Measurements from ENCODE around the gene TTLL8. TPM values are rescaled to one million over a fixed set of nuclear protein-coding genes. Genes with fewer than 3 reads are reported as not detected.

TTLL8 gene
- total RNA-seq, 1 experiment from 2014 or later, result not detected

- no peaks in the 10 kb centered on the region for H3K79me2 ChIP-seq (ENCODE audit: insufficient read depth, low read length)
- RAD21 ChIA-PET (ENCODE audit: low non-redundant PET in 1 of 2, low total read pairs in 2 of 2, uncharacterized antibody in 2 of 2, unreplicated experiment in 2 of 2), result no interaction called here
- H2AFZ ChIP-seq (ENCODE audit: low read depth, low read length, poor library complexity, severe bottlenecking), result no peak within 1 kb of the TSS
- no peaks in the 10 kb centered on the region for H4K20me1 ChIP-seq (ENCODE audit: insufficient read depth)
- POLR2A ChIA-PET, result no interaction called here
- H3K9me2 ChIP-seq (ENCODE audit: insufficient read depth), result no peaks in the 10 kb centered on the region
- DNase-seq (ENCODE audit: low read depth, low spot score), result no peak
- H3K27ac ChIP-seq (ENCODE audit: low read depth, low read length), result no peak within 1 kb of the TSS
- no peak for ATAC-seq
- no TSS peak for BruUV-seq (replicated peaks)
- H3K4me3 ChIP-seq (replicated peaks in 1 of 2; ENCODE audit: low read depth in 1 of 2, low read length in 2 of 2), result no peak within 1 kb of the TSS
- no peaks in the 10 kb centered on the region for H3K27me3 ChIP-seq (ENCODE audit: insufficient read depth, low read length)
- peaks cover 0 to 10% of the 10 kb centered on the region in 2 experiments; a peak in 3 of 4 replicates for H3K4me1 ChIP-seq (ENCODE audit: control insufficient read depth in 1 of 2, insufficient read depth in 2 of 2, low read length in 2 of 2)
- no peak within 1 kb of the TSS for H3K4me2 ChIP-seq (ENCODE audit: low read length)
- CTCF ChIA-PET, result no interaction called here
- intact Hi-C loops (cut with micrococcal nuclease), result no loop called here
- peaks cover 0 to 3% of the 10 kb centered on the region in 2 experiments; a peak in 1 of 4 replicates for H3K9me3 ChIP-seq (ENCODE audit: control insufficient read depth in 1 of 2, insufficient read depth in 1 of 2, low read depth in 1 of 2, low read length in 2 of 2)
- H3K36me3 ChIP-seq (ENCODE audit: control insufficient read depth in 1 of 2, insufficient read depth in 2 of 2, low read length in 2 of 2), result no peaks in the 10 kb centered on the region
- H3K9ac ChIP-seq (ENCODE audit: low read length), result no peak within 1 kb of the TSS
- no peak for TF ChIP-seq RAD21 (IDR thresholded peaks at IDR 0.05; ENCODE audit: low read depth)
- TF ChIP-seq SP1 (IDR thresholded peaks at IDR 0.05; ENCODE audit: low read depth), result no peak
- no peak for TF ChIP-seq REST (IDR thresholded peaks at IDR 0.05; ENCODE audit: low read depth)
- TF ChIP-seq YY1 (IDR thresholded peaks at IDR 0.05; ENCODE audit: extremely low read depth, insufficient replicate concordance, low read depth, low read length), result no peak
- TF ChIP-seq ATF3 (IDR thresholded peaks at IDR 0.05), result no peak
- no peak for TF ChIP-seq ELF1 (IDR thresholded peaks at IDR 0.05; ENCODE audit: borderline replicate concordance, low read depth)
- no peak for TF ChIP-seq JUND (IDR thresholded peaks at IDR 0.05)
- no peak for TF ChIP-seq SRF (IDR thresholded peaks at IDR 0.05; ENCODE audit: low read depth)
- no peak for TF ChIP-seq CBX3 (IDR thresholded peaks at IDR 0.05; ENCODE audit: low read depth)
- no peak for TF ChIP-seq SIN3A (IDR thresholded peaks at IDR 0.05; ENCODE audit: low read depth)
- no peak for TF ChIP-seq EGR1 (IDR thresholded peaks at IDR 0.05; ENCODE audit: low read depth)
Measured at GRCh38 chr22:50085211-50085972, 27.3 kb upstream of the TTLL8 start, which contains the start of gene MLC1. Gene MLC1, minus strand, starts transcription at chr22:50085426. Its CDS starts 524 bp downstream, at chr22:50084902.

Measured in HCT116 (cell line).